Osteocyte (in vitro differentiated cells): ENCODE data around the gene TMEM170A. TPM values are rescaled to one million over a fixed set of nuclear protein-coding genes. Genes with fewer than 3 reads are reported as not detected.

Experiments
- DNase-seq: peaks from one replicate; pipeline ENCODE4 v3.0.0; 2021; ENCODE audit warnings: mixed read lengths; ENCODE audit not compliant: unreplicated experiment; ENCODE audit errors: extremely low spot score
- H3K27ac Mint-ChIP-seq: one replicate; pipeline ENCODE4 v1.8.0; 2021; ENCODE audit warnings: mild to moderate bottlenecking, mixed read lengths; ENCODE audit not compliant: unreplicated experiment
- H3K27me3 Mint-ChIP-seq: one replicate; pipeline ENCODE4 v1.8.0; 2021; ENCODE audit warnings: mixed read lengths; ENCODE audit not compliant: unreplicated experiment
- H3K36me3 Mint-ChIP-seq: one replicate; pipeline ENCODE4 v1.8.0; 2021; ENCODE audit warnings: mixed read lengths; ENCODE audit not compliant: unreplicated experiment
- H3K4me1 Mint-ChIP-seq: one replicate; pipeline ENCODE4 v1.8.0; 2021; ENCODE audit warnings: mixed read lengths; ENCODE audit not compliant: unreplicated experiment
- H3K4me3 Mint-ChIP-seq: one replicate; pipeline ENCODE4 v1.8.0; 2021; ENCODE audit warnings: mild to moderate bottlenecking, moderate library complexity, mixed read lengths; ENCODE audit not compliant: unreplicated experiment
- H3K9me3 Mint-ChIP-seq: one replicate; pipeline ENCODE4 v1.8.0; 2021; ENCODE audit warnings: mixed read lengths; ENCODE audit not compliant: unreplicated experiment
- total RNA-seq: library from RNA; stranded (reverse); gene quantifications from 2 replicates; pipeline ENCODE4 v1.2.1, GENCODE V29; 2021
- TF ChIP-seq, protein P1 (sequence below): fragments of 200-600 bp; sonication (generic); IDR thresholded peaks from 2 replicates; pipeline ENCODE4 v1.5.0; 2021; ENCODE audit warnings: antibody characterized with exemption, mild to moderate bottlenecking, moderate library complexity

TMEM170A gene
- total RNA-seq, 1 donor from 2014 or later = 13.9 TPM

DNA sequence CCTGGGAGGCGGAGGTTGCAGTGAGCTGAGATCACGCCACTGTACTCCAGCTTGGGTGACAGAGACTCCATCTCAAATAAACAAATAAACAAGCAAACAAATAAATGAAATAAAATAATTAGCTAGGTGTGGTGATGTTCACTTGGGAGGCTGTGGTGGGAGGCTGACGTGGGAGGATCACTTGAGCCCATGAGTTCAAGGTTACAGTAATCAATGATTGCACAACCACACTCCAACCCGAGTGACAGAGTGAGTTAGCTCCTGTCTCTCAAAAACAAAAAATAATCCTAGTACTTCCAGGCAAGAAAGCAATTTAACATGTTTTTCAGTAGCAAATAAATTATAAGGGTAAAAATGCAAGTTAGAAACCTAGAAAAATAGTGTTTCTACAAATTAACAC lies 57.5 kb downstream of the TMEM170A start:
- H3K36me3 Mint-ChIP-seq = peaks cover 22% of the 10 kb centered on the region
- H3K4me3 Mint-ChIP-seq = no peak overlapping the region
- no peaks in the 10 kb centered on the region for H3K27me3 Mint-ChIP-seq
- DNase-seq = no peak
- no peak overlapping the region for H3K27ac Mint-ChIP-seq
- H3K9me3 Mint-ChIP-seq = no peaks in the 10 kb centered on the region
- TF ChIP-seq, protein P1, sequence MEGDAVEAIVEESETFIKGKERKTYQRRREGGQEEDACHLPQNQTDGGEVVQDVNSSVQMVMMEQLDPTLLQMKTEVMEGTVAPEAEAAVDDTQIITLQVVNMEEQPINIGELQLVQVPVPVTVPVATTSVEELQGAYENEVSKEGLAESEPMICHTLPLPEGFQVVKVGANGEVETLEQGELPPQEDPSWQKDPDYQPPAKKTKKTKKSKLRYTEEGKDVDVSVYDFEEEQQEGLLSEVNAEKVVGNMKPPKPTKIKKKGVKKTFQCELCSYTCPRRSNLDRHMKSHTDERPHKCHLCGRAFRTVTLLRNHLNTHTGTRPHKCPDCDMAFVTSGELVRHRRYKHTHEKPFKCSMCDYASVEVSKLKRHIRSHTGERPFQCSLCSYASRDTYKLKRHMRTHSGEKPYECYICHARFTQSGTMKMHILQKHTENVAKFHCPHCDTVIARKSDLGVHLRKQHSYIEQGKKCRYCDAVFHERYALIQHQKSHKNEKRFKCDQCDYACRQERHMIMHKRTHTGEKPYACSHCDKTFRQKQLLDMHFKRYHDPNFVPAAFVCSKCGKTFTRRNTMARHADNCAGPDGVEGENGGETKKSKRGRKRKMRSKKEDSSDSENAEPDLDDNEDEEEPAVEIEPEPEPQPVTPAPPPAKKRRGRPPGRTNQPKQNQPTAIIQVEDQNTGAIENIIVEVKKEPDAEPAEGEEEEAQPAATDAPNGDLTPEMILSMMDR = no peak
- peaks cover 10% of the 10 kb centered on the region for H3K4me1 Mint-ChIP-seq

DNA sequence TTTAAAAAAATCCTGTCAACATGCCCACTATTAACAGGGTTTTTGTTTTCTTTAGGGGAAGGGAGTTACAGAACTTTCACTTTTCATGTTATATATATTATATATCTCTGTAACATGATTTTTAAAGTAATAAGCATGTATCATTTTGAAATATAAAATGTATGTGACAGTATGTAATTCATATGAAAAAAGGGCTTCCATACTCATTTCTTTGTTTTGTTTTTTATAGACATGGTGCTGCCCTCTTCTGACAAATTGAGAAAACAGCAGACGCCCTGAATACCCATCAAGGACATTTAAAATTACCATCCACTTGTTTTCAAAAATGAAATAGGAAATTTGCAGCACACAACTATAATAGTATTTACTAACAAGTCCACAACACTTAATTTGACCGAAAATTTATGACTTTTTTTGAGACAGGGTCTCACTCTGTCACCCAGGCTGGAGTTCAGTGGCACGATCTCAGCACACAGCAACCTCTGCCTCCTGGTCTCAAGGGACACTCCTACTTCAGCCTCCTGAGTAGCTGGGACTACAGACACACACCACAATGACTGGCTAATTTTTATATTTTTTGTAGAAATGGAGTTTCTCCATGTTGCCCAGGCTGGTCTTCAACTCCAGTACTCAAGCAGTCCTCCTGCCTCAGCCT lies 61.5 kb downstream of the TMEM170A start:
- no peak for DNase-seq
- Mint-ChIP-seq H3K27ac (peak overlapping the region; percentile 90), H3K4me3 (no peak overlapping the region), H3K27me3 (no peaks in the 10 kb centered on the region), H3K4me1 (peaks cover 20% of the 10 kb centered on the region), H3K36me3 (peaks cover 10% of the 10 kb centered on the region), H3K9me3 (no peaks in the 10 kb centered on the region)
- TF ChIP-seq, protein P1 = peak; percentile 74

DNA sequence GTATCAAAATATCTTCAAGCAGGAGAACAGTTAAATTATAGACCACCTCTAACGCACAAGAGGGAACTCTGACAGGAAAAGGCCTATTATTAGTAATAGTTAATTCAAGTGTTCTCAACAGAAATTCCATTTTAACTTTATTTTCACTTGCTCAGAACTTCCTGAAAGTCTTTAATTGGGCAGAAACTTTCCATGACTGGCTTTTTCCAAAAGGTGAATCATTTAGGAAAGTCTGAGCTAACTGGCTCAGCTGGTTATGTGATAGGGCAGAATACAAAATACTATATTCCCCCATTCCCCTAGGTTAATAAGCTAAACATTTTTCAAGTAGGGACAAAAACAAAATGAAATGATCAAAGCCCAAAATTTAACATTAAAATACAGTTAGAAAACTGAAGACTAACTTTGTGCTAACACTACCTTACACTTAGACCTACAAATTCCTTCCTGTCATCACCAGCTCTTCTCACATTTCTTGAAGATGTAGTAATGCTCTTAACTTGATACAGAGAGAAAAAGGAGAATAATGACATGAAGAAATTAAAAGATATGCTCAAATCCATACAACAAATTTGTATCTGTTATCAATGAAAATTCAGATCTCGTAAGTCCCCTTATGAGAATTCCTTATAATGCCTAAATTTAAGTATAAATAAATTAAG lies 62.2 kb downstream of the TMEM170A start:
- TF ChIP-seq, protein P1 = no peak

DNA sequence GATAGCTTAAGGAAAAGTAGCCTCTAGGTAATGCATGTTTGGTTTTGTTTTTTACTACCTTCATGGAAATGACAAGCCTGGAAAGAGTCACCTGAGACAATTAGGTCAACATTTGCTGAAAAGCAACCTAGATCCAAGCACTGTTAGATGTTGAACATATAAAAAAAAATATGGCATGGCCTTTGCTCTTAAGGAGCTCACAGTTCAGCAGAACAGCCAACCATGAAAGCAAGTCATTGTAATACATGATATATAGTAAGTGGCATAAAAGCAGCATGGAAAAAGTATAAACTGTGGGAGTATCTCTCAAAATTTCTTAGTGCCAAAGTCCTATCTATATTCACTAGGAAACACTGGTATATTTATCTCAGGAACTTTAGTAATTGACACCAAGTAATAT lies 62.8 kb downstream of the TMEM170A start:
- H3K36me3 Mint-ChIP-seq = peaks cover 2% of the 10 kb centered on the region
- H3K27ac Mint-ChIP-seq = peak overlapping the region; percentile 90
- TF ChIP-seq, protein P1 = no peak
- no peaks in the 10 kb centered on the region for H3K27me3 Mint-ChIP-seq
- H3K4me1 Mint-ChIP-seq = peaks cover 20% of the 10 kb centered on the region
- no peaks in the 10 kb centered on the region for H3K9me3 Mint-ChIP-seq
- H3K4me3 Mint-ChIP-seq = no peak overlapping the region
- DNase-seq = no peak

More for the DNA sequence above, 62.2 kb downstream of the TMEM170A start:
- no peak overlapping the region for H3K4me3 Mint-ChIP-seq
- H3K9me3 Mint-ChIP-seq = no peaks in the 10 kb centered on the region
- H3K27ac Mint-ChIP-seq = peak overlapping the region; percentile 90
- no peak for DNase-seq
- H3K36me3 Mint-ChIP-seq = peaks cover 6% of the 10 kb centered on the region
- no peaks in the 10 kb centered on the region for H3K27me3 Mint-ChIP-seq
- peaks cover 20% of the 10 kb centered on the region for H3K4me1 Mint-ChIP-seq

DNA sequence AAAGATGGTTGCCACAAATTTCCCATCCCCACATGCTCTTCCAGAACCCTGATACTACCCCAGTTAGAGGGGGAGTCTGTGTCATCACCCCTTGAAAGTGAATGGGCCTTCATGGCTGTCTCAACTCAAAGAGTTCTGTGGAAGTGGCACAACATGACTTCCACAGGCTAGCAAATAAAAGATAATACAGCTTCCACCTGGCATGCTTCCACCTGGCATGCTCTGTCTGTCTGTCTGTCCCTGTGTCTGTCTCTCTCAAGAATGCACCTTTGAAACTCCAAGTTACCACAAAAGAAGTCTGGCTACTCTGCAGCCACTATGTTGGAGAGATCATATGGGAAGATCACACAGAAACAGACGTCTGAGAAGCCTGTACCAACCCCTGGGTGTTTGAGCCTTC lies 66.2 kb downstream of the TMEM170A start:
- TF ChIP-seq, protein P1 = no peak

More for the DNA sequence above, 66.2 kb downstream of the TMEM170A start:
- Mint-ChIP-seq H3K27me3 (no peaks in the 10 kb centered on the region), H3K4me3 (no peak overlapping the region), H3K36me3 (peaks cover 14% of the 10 kb centered on the region), H3K27ac (no peak overlapping the region), H3K4me1 (peaks cover 30% of the 10 kb centered on the region), H3K9me3 (no peaks in the 10 kb centered on the region)
- no peak for DNase-seq
